Measurements from ENCODE around the gene IGFBP1.

GRCh38 chr7:45878457-45879144, 9.7 kb upstream of the IGFBP1 start:
- TF ChIP-seq YY1 (IDR thresholded peaks at IDR 0.05; ENCODE audit: low read depth) (no peak), SIN3A (IDR thresholded peaks at IDR 0.05; ENCODE audit: borderline replicate concordance, low read depth, low read length) (no peak), POLR2AphosphoS5 (IDR thresholded peaks at IDR 0.05; ENCODE audit: low read depth, low read length) (no peak), RAD21 (IDR thresholded peaks at IDR 0.05; ENCODE audit: low read length) (no peak), GABPA (IDR thresholded peaks at IDR 0.05; ENCODE audit: low read depth) (no peak), TAF1 (IDR thresholded peaks at IDR 0.05; ENCODE audit: borderline replicate concordance, low read depth, low read length) (no peak), NFIC (IDR thresholded peaks at IDR 0.05; ENCODE audit: borderline replicate concordance) (no peak), JUND (IDR thresholded peaks at IDR 0.05) (no peak), GATA2 (CRISPR knock-in tag; IDR thresholded peaks at IDR 0.05) (no peak), EP300 (IDR thresholded peaks at IDR 0.05; ENCODE audit: borderline replicate concordance in 1 of 2, low read depth in 1 of 2, low read length in 1 of 2) (no peak), EZH2phosphoT487 (IDR thresholded peaks at IDR 0.05; ENCODE audit: borderline replicate concordance, low read depth) (no peak)
- TF ChIP-seq, protein P1, sequence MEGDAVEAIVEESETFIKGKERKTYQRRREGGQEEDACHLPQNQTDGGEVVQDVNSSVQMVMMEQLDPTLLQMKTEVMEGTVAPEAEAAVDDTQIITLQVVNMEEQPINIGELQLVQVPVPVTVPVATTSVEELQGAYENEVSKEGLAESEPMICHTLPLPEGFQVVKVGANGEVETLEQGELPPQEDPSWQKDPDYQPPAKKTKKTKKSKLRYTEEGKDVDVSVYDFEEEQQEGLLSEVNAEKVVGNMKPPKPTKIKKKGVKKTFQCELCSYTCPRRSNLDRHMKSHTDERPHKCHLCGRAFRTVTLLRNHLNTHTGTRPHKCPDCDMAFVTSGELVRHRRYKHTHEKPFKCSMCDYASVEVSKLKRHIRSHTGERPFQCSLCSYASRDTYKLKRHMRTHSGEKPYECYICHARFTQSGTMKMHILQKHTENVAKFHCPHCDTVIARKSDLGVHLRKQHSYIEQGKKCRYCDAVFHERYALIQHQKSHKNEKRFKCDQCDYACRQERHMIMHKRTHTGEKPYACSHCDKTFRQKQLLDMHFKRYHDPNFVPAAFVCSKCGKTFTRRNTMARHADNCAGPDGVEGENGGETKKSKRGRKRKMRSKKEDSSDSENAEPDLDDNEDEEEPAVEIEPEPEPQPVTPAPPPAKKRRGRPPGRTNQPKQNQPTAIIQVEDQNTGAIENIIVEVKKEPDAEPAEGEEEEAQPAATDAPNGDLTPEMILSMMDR (IDR thresholded peaks at IDR 0.05), result no peak
- TF ChIP-seq, protein P2, sequence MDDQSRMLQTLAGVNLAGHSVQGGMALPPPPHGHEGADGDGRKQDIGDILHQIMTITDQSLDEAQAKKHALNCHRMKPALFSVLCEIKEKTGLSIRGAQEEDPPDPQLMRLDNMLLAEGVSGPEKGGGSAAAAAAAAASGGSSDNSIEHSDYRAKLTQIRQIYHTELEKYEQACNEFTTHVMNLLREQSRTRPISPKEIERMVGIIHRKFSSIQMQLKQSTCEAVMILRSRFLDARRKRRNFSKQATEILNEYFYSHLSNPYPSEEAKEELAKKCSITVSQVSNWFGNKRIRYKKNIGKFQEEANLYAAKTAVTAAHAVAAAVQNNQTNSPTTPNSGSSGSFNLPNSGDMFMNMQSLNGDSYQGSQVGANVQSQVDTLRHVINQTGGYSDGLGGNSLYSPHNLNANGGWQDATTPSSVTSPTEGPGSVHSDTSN (IDR thresholded peaks at IDR 0.05), result no peak
- TF ChIP-seq, protein P3, sequence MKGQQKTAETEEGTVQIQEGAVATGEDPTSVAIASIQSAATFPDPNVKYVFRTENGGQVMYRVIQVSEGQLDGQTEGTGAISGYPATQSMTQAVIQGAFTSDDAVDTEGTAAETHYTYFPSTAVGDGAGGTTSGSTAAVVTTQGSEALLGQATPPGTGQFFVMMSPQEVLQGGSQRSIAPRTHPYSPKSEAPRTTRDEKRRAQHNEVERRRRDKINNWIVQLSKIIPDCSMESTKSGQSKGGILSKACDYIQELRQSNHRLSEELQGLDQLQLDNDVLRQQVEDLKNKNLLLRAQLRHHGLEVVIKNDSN (IDR thresholded peaks at IDR 0.05; ENCODE audit: borderline replicate concordance, low read depth), result no peak
